Hippocampal formation (tissue), 2 donors: ENCODE results near the gene FTO.

Experiments
- DNase-seq, 2 donors: peaks; one replicate each; lab custom pipeline; 2025; lab: John Stamatoyannopoulos, UW

The FTO gene

GRCh38 chr16:54086791-54087190, 382.8 kb downstream of the FTO start:
- DNase-seq, result no peak

DNA sequence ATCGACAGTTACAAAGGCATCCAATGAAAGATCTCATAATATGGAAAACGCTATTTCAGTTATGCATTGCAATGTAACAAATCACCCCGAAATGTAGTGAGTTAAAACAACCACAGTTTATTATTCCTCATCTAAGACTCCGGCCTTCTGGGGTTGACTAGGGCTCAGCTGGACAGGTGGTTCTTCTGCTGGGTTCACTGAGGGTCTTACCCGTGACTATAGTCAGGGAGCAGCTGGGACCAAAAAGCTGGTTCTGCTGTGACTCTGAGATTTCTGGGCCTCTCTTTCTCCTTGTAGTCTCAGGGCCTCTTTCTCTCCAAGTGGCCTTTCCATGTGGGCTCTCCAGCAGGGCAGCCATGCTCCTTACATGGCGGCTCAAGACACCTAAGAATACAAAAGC, 386.6 kb downstream of the FTO start:
- DNase-seq, result no peak

DNA sequence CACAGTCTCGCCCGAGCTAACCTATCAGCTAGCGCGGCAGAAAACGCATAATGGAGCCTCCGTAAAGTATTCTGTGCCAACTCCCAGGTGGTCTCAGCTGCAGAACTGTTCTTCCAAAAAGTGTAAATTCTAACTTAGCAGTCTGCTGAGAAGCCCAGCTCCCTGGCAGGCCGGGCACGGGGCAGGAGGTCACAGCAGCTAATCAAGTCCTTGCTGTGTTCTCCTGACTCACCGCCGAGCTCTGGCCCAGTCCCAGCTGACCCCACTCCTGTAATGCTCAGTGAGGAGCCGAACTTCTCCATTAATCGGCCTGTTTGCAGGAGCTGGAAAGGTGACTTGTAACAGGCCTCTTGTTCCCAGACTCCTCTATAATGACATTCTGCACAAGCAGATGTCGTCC, 389.3 kb downstream of the FTO start:
- DNase-seq, result no peak

DNA sequence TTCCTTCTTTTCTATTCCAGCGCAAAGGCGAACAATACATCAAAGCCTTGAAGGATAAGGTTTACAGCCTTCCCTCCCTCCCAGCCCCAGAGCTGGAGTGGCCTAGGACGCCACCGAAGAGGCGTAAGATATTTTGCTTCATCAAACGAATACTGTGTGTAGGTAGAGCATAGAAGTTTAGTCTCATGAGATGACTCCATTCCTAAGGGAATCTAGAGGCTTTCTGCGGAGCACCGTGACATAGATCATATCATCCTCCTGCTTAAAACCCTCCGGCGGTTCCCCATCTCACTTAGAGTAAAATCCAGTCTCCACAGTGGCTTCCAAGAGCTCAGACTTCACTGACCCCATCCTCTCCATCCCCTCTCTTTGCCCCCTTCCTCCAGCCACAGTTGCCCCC, 390.7 kb downstream of the FTO start:
- no peak for DNase-seq

GRCh38 chr16:54096607-54097006, 392.7 kb downstream of the FTO start:
- no peak for DNase-seq

- DNase-seq, result no peak
Observed at GRCh38 chr16:54097774-54098173, 393.8 kb downstream of the FTO start.

DNA sequence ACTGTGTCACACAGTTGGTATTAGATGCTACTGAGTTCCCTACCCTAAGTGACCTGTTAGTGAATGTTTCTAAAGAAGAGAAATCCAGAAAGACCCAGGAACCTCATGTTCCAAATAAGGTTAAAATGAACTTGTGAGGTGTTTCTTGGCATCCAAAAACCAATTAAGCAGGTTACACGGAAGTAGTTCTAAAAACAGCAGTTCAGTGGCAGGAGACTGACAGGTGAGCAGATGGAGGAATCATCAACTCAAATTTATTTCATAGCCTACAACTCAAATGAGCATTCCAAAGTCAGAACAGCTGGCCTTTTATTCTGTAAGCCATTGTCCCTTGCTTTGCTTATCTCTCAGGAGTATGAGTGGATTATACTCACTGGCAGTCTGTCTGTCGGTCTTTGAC, 394.3 kb downstream of the FTO start:
- DNase-seq, result no peak

DNA sequence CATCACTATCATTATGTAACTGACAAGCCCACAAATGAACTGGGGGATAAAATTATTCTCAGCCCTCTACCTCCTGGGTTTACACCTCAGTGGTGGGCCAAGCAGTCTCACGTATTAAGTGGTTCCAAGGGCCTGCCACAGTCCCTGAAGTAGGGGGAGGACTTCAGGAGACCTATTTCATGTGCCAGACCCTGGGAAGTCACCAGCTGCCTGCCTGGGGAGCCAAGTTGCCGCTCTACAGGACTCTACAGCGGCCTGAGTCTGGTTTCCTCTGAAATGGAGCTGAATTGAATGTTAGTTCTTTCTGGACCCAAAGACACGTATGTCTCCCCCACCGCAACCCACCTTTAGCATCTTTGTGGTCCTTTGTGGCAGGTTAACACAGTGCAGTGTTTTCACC, 395.7 kb downstream of the FTO start:
- no peak for DNase-seq

DNA sequence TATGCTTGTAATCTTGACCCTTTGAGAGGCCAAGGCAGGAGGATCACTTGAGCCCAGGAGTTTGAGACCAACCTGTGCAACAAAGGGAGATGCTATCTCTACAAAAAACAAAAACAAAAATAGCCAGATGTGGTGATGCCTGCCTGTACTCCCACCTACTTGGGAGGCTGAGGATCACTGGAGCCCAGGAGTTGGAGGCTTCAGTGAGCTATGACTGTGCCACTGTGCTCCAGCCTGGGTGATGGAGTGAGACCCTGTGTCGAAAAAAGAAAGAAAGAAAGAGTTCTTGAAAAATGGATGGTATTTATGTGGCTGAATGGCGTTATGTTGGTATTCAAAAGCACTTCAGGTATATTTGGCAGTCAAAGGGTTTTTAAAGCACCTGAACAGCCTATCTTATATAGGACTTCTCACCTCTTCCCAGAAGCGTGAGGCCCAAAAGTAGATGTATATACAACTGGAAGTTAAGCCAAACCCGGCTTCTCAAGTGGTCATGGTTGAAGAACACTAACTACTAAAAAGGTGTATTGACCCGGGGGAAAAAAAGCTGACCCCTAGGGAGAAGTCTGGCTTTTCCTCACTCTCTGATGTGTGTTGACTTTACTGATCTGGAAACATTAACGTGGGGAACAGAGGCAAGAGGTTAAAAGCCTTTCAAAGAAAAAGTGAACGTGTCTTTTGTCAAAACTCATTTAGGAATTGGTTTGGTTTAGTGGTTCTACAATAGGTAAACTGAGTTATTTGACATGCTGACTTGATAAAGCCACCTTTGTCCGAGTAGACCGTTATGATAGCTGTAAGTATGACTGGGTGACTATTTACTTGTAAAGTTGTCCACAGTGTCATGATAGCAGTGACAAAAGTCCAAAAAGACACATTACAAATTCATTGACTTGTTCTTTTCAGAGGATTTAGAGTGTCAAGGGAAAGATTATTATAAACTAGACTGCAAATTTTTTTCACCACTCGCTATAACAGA, 399.2 kb downstream of the FTO start:
- no peak for DNase-seq

- DNase-seq, result no peak
Observed at GRCh38 chr16:54106057-54106456, 402.1 kb downstream of the FTO start.

DNA sequence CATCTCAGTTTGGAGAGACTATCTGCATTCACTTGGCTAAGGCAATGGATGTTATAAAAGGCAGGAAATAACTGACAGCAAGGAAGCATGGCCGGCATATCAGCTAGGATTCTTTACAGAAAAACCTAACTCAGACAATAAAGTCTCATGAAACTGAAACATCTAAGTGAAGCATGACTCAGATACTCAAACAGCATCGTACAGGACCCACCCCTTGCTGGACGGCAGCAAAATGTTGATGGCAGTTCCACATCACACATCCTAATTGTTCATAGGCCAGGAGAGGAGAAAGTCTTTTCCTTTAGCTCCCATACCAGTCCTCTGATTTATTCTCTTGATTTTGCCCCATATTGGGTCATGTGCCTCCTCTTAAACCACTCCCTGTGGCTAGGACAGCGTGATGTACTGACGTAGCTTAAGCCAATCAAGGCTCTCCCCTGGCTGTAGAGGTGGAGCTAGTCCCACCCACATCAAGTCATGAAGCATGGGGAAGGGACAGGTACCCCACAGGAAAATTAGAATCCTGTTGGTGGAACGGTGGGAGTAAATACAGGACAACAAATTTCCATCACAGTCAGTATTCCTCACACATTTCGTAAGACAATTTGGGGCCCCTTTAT, 403.7 kb downstream of the FTO start:
- no peak for DNase-seq

- DNase-seq, result no peak
Observed at GRCh38 chr16:54110016-54110981, 406.3 kb downstream of the FTO start.

DNA sequence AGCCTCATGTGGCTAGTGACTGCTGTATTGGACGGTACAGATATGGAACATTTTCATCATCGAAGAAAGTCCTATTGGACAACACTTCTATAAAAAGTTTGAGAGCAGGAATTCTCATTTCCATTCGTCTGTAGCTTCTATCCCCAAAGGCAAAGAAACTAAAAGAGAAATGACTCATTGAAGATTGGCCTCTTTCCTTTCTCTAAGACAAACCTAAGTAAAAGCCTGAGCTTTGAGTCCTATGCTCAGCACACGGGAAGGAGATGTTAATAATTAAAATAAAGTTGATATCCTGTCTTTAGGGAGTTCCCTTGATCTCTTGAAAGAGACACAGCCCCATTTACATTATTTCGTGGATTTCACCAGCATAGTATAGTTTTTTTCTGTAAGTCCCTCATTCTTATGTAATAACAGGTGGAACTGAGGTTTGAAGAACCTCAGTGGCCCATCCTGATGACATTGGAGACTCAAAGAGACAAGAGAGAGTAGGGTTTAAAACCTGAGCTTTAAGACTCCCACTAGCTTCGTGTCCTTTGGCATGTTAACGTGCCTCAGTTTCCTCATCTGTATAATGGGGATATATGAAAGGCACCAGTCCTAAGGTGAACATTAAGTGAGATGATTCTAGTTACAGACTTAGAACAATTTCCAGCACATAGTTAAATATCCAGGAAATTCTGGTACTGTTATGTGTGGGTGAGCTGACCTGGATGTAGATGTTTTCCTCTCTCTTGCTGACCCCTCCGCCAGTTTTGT, 408.7 kb downstream of the FTO start:
- DNase-seq, result no peak

DNA sequence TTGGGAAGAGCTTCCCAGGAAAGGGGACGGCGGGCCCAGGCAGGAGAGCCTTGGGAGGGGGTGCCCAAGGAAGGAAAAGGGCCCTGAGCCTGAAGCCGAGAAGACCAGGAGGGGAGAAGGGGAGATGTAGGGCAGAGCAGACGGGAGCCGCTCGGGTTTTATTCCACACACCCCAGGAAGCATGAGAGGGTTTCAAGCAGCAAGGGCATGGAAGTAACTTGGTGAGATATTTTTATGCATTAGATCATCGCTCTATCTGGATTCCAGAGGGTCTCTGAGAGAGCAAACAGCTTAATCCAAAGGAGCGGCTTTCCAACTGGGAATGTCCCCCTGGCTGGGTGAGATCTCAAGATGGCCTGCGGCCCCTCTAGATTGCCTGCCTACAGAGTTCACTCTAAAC, 411.6 kb downstream of the FTO start:
- DNase-seq, result no peak

GRCh38 chr16:54116124-54116655, 412.2 kb downstream of the FTO start:
- no peak for DNase-seq

- no peak for DNase-seq
Observed at GRCh38 chr16:54118846-54119245, 414.9 kb downstream of the FTO start.

DNA sequence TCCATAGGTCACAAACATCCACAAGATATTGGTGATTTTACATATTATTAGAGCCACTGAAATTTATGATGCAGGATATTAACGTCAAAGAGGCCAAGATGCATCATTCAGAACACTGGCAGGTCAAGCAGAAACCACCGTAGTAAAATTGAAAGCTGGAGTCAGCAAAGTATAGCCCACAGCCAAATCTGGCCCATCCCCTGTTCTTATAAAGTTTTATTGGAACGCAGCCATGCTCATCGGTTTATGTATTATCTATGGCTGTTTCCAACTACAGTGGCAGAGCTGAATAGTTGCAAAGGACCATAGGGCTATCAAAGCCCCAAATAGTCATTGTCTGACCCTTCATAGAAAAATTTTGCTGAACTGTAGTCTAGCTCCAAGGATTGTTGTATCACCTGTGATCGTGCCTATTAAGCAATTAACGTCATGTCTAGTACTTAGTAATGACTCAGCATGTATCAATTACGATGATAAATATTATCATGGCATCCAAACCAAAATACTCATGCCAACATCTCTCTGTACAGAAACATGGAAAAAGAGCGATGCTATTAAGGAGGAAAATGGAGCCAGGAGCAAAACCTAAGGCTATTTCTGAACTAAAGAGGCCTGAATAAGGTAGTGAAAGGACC, 417.0 kb downstream of the FTO start:
- DNase-seq, result no peak

DNA sequence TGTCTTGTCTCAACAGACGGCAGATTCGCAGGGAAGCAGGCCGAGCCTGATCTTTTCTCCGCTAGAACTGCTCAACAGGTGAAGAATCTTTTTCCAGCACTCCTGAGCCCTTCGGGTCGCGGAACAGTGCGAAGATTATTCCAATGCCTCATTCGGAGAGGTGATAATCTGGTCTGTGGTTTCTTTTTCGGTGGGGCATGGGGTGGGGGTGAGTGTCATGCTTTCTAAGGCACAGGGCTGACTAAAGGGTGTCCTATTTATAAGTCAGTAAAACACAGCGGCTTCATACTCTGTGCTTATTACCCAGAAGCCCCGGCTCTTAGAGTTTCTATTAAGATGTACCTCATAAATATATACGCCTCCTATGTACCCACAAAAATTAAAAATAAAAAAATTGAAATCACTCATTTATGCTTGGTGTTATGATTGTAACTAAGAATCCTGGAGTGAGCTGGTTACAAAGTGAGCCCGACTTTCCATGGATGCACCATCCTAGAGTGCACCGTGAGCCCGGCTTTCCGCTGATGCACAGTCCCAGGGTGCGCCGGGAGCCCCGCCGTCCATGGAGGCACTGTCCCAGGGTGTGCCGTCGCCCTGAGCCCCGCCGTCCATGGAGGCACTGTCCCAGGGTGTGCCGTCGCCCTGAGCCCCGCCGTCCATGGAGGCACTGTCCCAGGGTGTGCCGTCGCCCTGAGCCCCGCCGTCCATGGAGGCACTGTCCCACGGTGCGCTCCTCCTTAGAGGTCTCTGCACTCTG, 417.8 kb downstream of the FTO start:
- no peak for DNase-seq

DNA sequence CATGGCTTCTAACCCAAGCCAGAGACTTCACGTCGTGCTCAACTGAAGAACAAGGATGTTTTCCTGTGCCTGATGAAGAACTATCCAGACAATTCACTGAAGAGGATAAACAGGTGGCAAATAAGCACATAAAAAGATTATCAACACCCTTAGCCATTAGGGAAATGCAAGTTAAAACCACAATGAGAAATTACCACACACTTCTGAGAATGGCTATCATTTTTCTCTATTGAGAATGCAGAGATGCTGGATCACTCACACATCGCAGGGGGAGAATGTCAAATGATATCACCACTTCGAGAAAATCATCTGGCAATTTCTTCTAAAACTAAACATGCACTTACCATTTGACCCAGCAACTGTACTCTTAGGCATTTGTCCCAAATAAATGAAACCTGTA, 419.8 kb downstream of the FTO start:
- DNase-seq, result no peak
